ENCODE results near the gene CACNG4.
"Not testable (repeated sequence)": the region's sequence is repeated elsewhere in the genome, so short reads cannot be mapped to it uniquely, and the experiment has no call there.

CACNG4 gene

DNA sequence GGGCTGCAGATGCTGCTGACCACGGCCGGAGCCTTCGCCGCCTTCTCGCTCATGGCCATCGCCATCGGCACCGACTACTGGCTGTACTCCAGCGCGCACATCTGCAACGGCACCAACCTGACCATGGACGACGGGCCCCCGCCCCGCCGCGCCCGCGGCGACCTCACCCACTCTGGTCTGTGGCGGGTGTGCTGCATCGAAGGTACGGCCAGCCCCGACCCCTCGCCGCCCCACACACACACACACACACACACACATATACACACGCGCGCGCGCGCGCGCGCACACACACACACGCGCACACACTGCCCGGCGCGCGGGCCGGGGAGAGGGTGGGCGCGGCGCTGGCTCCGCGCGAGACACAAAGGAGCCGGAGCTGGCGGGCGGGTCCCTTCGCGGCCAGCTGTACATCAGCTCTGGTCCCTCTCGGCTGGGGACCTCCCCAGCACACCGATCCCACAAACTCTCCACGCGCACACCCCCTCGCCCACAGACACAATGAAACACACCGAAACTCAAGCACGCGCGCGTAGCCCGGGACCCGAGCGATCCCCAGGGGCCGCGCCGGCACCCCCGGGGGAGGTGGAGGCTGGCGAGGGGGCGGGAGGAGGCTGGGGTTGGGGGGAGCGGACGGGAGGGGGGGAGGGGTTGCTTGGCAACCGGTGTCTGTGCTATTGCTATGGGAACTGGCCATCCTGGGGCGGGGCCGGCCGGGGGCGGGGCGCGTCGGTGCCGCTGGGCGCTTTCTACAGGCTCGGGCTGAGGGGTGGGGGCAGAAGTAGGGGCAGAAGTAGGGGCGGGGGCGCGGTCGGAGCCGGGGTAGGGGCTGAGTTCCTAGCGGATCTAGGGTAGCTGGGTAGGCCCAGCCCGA, 658 bp downstream of the CACNG4 start:
- DNase-seq (ENCODE audit: low read depth in 2 of 2) = no peak

DNA sequence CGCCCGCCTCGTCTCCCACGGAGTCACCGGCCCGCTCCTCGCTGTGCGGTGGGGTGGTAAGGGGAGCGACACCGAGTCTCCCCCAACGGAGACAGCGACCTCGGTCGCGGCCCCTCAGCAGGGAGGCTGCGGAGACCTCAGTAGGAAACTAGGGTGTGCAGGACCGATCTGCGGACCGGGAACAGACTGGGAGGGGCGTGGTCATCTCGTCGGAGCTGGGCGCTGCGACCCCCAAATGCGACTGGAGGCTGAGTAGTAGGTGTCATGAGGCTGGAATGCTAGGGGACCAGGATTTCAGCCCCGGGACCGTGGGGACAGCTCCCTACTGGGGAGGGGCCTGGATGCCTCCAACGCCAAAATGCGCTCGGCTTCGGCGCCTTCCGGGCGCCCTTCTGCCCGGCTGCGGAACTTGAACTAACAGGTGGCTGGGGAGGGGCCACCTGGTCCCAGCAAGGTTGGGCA, 1.3 kb downstream of the CACNG4 start:
- DNase-seq (ENCODE audit: low read depth in 2 of 2) = no peak

DNA sequence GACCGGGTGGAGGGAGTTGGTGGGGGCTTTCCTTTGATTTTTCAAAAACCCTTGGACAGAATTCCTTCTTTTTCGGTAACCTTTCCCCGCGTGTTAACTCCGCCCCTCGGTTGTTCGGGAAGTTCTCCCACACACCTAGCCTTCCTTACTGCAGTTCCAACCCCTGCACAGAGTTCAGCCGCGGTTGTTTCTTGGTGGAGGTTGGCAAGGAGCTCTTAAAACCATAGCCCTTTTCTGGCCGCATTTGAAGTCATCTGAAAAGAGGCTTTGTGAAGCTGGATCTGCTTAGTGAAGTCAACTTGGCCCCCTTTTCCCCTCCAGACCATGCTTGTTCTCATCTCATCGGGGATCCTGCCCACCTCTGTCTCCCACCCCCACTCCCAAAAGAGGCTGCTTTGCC, 1.8 kb downstream of the CACNG4 start:
- no peak for DNase-seq (ENCODE audit: low read depth in 2 of 2)

DNA sequence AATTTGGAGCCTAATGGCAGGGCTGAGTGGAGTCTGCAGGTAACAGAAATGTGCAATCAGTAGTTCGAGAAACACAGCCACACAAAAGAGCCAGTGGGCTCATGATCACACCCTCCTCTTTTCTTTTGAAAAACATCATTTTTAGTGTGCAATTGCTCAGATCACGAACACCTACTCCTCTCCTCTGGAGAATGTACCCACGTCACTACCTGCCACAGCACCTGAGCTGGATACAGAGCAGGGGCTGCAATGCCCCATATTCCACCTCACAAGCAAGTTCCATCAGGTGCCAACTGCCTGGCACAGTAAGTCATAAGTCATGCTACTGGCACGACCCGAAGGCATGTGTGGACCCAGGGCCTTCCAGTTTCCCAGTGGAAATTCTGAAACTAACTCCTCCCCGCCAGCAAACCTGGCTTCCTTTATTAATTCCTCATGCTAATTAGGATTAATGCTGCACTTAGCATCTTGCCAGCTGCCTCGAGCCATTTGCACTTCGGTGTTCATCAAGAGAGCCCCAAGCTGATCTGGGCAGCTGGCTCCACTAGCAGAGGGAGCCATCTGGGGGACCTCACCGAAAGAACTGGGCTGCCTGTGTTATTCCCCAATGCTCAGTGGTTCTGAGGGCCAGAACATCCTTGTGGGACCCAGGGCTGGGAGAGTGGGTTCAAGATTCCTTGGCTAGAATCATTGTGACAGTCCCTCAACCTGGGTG, 2.4 kb downstream of the CACNG4 start:
- no peak for DNase-seq (ENCODE audit: low read depth in 2 of 2)

DNA sequence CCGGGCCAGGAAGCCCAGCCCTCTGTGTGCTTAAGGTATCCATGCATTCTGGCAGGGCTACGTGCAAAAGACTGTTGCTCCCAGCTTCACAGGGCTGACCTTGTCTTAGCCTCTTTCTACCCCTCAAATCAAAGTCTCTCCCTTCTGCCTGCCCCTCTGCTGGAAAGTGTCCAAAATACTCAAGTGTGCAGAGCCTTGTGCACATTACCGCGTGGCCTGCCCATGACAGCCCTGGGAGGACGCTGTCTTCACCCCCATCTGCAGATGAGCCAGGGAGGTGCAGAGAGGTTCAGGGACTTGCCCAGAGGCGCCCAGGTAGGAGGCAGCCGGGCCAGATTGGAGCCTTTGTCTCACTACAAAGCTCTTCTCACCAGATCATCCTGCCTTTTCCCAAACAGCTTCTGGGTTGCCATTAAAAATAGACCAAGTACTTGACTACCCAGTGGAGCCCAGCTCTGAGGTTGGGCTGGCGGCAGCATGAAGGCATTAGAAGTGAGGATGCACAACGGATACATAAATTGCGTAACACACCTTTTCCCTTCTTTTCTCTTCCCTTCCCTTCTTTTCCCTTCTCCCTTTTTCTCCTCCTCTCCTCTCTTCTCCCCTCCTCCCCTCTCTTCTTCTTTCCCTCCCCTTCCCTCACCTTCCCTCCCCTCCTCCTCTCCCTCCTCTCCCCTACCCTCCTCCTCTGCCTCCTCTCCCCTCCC, 3.5 kb downstream of the CACNG4 start:
- no peak for DNase-seq (ENCODE audit: low read depth in 2 of 2)

DNA sequence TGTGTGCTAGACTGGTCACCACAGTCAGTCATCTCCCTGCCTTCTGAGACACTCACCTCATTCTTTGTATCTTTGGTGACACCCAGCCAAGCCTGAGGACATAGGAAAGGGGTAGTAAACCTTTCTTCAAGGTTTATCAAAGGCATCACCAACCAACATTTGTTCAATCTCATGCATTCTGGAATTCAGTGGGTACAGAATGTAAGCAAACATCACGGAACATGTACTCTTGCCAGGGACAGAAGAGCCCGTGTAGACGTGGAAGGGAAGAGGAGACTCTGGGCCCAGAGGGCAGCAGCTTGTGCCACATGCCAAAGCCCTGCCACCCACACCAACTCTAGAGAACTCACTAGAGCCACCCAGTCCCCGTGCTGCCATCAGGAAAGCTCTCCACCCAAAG, 4.4 kb downstream of the CACNG4 start:
- DNase-seq (ENCODE audit: low read depth in 2 of 2) = no peak

DNA sequence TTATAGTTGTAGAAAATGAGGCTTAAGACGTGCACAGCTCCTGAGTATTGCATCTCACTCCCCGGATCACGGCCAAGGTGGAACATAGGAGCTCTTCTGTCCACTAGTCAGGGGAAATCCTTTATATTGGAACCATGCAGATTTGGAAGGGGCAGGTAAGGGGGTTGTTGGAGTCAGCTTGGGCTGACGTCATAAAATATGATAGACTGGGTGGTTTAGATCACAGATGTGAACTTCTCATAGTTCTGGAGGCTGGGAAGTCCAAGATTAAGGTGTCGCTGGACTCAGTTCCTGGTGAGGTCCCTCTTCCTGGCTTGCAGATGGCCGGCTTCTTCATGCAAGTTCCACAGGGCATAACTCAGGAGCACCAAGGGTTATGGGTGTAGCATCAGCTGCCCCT, 5.6 kb downstream of the CACNG4 start:
- DNase-seq (ENCODE audit: low read depth in 2 of 2) = no peak

DNA sequence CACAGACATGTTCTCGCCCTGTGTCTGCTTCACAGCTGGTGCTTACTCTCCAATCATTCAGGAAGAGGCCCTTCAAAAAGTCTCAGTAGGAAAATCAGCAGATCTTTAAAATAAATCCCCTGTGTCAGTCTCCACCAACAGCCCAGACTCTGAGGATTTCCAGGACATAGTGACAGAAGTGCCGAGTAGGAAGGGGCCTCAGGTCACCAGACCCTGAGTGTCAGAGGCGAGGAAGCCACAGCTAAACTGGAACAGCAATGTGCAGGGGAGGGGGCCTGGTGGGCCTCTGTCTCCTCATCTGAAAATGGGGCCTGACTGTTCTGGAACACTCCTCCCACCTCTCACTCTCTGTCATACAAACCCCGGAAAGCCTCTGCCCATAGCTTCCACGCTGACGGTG, 6.3 kb downstream of the CACNG4 start:
- DNase-seq (ENCODE audit: low read depth in 2 of 2) = no peak

DNA sequence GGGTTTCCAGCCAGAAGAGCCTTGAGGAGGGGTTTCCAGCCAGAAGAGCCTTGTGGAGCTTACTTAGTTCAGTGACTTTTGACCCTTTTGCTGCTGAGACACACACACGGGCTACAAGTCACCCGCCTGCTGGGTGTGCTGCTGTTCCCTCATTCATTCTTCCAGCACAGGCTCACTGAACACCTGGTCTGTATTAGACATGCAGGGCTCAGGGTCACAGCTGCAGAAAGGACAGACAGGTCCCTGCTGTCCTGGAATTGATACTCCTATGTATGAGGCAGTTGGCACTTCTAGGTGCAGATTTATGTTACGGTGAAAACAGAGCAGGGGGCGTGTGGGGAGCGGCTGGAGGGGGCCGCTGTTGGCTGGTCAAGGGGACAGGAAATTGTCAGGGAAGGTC, 6.8 kb downstream of the CACNG4 start:
- no peak for DNase-seq (ENCODE audit: low read depth in 2 of 2)

DNA sequence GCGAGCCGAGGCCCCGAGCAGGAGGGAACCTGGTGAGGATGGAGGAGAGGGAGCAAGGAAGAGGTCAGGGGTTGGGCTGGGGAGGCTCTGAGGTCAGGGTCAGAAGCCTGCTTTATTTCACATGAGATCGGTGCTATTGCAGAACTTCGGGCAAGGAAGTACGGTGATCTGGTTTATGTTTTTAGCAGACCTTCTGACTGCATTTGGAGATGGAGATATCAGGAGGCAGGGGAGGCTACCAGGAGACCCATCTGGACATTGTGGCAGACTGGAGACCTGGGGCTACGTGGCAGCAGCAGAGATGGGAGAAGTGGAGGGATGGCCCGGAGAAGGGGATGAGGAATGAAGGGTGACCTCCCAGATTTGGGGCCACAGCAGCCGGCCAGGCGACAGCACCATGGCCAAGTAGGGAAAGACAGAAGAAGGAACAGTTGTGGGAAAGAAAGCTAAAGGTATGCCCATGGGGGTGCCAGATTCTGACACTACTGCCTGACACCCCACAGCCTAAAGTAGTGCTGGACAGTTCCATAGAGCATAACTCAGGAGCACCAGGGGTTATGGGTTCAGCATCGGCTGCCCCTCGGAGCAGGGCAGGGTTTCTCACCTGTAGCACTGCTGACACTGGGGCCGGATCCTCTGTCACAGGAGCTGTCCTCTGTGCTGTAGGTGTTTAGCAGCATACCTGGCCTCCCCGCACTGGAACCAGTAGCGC, 7.4 kb downstream of the CACNG4 start:
- no peak for DNase-seq (ENCODE audit: low read depth in 2 of 2)

DNA sequence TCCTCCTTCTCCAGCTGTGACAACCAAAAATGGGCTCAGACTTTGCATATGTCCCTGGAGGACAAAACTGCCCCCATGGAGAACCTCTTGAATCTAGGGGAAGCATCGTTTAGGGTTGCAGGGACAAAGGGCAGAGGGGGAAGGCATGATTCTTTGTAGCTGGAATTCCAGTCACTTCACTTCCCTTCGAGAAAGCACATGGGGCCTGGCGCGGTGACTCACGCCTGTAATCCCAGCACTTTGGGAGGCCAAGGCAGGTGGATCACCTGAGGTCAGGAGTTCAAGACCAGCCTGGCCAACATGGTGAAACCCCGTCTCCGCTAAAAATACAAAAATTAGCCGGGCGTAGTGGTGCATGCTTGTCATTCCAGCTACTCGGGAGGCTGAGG, 7.9 kb downstream of the CACNG4 start:
- DNase-seq (ENCODE audit: low read depth in 2 of 2) = not testable (repeated sequence)

DNA sequence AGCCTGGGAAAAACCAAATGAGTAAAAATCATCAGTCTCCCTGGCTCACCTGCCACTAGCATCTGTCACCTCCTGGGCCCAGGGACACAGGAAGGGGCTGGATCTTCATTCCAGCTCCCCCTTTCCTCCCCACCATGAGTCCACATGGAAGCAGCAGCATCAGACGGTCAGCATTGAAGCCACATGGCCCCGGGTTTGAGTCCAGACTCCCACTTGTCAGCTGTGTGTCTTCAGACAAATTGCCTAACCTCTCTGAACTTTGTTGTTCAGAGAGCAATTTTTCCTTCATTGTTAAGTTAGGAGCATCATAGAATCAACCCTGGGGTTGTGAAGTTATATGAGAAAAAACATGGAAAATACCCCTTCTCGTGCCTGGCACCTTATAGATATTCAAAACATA, 10.7 kb downstream of the CACNG4 start:
- DNase-seq (ENCODE audit: low read depth in 2 of 2) = no peak

DNA sequence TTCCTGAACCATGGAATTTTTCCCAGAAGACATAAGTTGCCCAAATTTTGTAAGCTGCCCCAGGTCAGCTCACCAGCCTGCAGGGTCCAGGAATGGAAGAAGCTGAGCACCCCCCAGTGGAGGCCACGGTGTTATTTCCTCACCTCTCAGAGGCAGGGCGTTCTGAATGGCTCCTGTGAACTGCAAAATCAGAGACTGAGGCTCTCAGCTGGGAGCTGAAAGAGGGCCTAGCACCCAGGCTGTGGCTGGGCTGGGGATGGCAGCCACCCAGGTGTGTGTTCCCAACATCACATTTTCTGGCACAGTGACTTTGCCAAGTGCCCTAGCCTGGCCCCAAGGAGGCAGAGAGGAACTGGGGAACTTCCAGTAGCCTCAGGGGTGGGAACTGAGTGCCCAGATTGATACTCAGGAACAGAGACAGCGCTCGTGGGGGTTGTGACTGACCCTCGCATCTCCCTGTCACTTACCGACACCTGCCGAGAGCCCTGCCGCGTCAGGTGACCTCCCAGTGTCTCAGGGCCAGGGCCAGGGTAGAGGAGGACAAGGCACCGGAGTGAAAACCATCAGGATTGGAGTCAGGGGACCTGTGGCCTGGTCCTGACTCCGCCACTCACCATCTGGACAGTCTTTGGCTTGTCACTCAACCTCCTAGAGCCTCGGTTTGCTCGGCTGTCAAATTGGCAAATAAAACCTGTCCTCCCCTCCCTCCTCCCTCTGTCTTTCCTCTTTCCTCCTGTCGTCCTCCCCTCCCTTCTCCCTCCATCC, 11.3 kb downstream of the CACNG4 start:
- DNase-seq (ENCODE audit: low read depth in 2 of 2) = no peak

DNA sequence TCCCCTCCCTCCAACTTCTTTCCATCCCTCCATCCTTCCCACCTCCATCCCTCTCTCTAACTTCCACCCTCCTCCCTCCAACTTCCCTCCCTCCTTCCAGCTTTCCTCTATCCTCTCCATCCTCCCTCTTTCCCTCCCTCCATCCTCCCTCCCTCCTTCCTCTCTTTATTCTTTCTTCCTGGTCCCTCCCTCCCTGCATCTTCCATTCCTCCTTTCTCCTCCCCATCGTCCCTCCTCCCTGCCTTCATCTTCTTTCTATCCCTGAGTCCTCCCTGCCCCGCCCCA, 11.8 kb downstream of the CACNG4 start:
- no peak for DNase-seq (ENCODE audit: low read depth in 2 of 2)

DNA sequence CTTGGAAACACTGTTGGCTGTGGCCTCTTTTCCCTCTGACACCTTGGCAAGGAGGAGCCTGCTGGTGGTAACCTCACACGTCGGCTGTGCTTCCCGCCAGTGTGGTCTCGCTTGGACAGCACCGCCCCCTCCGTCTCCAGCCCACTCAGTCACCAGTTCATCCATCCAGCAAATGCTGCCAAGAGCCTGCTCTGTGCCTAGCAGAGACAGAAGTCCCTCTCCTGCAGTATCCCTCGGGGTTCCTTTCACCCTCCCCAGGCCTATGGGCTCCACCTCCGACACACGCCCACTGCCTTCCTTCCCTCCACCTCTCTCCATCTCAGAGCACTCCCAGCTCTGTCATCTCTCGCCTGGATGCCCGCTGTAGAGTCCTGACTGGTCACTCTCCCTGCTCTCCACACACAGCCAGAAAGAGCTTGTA, 12.3 kb downstream of the CACNG4 start:
- no peak for DNase-seq (ENCODE audit: low read depth in 2 of 2)

DNA sequence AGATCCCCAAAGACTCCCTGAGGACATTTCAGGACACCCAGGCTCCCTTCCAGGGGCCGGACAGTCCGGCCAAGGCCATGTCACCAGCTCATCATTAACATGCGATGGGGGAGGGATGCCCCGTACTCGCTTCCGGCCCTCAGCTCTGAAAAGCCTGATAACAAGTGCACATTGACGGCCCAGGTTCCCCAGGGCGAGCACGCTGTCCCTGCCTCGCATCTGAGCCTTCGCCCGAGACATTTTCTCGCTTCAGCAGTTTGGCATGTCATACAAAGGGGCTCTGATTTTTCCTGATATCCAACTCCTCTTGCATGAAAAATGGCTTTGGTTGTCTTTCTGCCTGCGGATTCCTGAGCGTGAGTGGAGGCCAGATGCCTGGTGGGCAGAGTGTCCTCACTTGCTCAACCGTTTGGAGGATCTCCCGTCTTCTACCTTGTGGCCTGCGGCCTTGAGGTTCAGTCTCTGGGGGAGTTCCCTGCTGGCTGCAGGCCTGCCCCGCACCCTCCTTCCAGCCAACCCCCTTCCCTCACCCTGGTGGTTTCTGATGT, 14.1 kb downstream of the CACNG4 start:
- no peak for DNase-seq (ENCODE audit: low read depth in 2 of 2)

DNA sequence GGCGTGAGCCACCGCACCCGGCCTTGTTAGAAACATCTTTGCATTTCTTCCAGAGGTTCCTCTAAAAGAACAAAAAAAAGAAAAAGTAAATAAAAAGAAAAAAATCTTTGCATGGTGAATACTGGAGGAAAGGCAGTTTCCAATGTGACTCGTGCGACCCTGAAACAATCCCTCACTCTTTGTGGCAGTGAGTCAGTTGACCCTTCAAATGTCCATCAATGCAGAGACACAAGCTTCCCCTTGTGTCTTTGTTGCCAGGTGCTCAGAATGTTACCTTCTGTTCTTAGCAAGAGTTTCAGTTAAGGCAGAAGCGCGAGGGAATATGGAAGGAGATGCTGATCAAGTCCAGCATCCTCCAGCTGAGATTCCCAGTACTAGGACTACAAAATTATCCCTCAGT, 16.4 kb downstream of the CACNG4 start:
- no peak for DNase-seq (ENCODE audit: low read depth in 2 of 2)

DNA sequence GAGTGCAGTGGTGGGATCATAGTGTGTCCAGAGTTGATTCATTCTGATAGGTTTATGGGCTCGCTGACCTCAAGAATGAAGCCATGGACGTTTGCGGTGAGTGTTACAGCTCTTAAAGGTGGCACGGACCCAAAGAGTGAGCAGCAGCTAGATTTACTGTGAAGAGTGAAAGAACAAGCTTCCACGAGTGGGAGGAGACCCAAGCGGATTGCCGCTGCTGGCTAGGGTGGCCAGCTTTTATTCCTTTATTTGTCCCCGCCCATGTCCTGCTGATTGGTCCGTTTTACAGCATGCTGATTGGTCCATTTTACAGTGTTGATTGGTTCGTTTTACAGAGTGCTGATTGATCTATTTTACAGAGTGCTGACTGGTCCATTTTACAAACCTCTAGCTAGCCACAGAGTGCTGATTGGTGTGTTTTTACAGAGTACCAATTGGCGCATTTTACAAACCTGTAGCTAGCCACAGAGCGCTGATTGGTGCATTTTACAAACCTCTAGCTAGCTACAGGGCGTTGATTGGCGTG, 17.5 kb downstream of the CACNG4 start:
- no peak for DNase-seq (ENCODE audit: low read depth in 2 of 2)

DNA sequence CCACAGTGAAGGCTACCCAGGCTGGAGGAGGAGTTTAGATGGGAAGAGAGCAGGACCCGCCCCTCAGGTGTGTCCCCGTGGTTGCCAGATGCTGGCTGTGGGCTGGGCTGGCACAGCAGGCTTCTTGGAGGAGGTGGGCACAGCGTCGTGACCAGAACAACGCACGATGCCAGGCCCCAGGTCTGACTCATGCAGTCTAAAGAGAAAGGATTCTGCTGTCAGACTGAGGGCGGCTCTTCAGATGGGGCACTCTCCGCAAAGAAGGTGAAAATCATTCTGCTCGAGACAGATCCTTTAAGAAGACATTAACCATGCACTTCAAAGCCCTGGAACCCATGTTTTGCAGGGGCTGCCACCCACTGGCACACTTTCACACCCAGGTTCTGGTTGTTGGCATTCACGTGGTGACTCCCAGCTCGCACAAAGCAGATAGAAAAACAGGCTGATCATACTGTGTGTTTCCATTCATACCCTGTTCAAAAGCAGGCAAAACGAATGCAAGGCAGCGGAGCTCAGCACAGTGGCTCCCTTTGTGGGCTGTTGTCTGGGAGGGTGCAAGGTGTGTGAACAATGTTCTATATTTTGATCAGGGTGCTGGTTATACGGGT, 19.0 kb downstream of the CACNG4 start:
- no peak for DNase-seq (ENCODE audit: low read depth in 2 of 2)

DNA sequence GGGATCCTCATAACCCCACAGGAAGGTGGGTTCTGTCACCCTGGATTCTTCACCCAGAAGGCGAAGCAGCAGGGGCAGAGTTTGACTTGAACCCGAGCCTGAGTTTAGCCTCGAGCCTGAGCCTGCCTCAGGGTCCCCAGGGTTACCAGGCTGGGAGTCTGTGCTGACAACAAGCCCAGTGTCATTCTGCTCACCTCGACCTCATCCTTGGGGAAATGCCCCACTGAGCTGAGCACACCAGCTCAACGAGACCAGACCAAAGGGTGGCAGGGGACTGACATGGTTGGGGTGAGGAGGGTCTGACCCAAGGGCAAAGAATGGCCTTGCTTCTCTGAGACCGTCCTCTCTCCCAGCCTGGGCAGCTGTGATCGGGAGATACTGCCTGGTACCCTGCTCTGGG, 20.2 kb downstream of the CACNG4 start:
- DNase-seq (ENCODE audit: low read depth in 2 of 2) = no peak

Data from activated CD8-positive, alpha-beta memory T cell treated with anti-CD3 and anti-CD28 coated beads for 4 hours (primary cell).